Tongue (tissue), 2 donors: ENCODE results near the gene RNFT2. TPM values are rescaled to one million over a fixed set of nuclear protein-coding genes. Genes with fewer than 3 reads are reported as not detected.

Source experiments
- DNase-seq: peaks from one replicate; pipeline ENCODE4 v3.0.0-alpha.2; 2015
- total RNA-seq: library from RNA; depleted of rRNA; stranded (reverse); fragments of >200 nt; gene quantifications from one replicate; pipeline ENCODE4 v1.2.3, GENCODE V29; 2014

The RNFT2 gene
- total RNA-seq, 1 donor from 2014 or later = 1.0 TPM

DNA sequence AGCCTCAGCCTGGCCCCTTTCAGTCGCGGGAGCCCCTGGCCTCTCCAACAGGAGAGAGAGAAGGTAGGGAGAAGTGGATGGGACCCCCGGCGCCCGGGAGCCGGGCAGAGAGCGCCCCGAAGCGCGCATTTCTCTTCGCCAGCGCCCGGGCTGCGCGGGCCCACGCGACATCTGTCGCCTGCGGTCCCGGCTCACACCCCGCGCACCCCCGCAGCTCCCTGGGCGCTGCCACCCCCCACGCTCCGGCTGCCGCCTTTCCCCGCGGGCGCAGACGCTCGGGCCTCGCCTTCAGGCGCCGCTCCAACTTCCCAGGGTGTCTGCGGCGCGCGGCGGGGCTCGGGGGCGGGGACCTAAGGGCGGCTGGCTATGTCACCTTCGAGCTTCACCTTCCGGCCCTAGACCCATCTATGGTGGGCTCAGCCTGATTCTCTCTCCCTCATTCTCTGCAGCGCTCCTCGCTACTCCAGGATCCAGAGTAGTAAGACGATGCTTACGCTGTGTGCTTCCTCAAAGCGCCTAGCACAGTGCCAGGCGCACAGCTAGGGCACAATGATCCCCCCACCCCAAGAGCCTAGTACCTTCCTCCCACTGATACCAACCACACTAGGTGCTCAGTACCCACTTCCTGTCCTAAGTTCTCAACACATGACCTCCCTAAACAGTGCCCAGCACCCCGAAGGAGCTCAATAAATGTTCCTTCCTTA, 141.5 kb downstream of the RNFT2 start:
- no peak for DNase-seq

DNA sequence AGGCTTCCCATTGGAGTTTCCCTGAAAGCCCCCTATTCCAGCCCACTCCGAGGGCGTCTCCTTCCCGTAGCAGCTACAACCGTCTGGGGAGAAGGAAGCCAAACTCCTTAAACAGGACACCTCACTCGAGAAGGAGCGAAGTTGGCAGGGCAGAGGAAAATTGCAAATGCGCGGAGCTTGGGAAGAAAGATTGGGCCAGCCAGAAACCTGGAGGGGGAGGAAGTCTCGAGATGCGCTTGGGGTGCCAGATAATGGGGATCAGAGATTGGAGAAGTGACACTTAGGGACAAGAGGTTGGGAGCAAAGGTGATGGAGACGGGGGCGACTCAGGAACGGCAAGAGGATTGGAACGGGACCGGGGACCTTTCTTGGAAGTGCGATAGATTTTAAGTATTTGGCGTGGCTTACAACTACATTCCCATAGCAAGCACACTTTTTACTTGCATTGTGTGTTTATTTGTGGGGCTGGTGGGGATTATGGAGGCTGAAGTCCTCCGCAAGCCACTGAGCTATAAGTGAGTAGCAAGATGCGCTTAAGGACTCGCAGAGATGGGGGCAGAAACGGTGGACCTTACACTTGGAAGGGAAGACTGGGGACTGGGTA, 142.2 kb downstream of the RNFT2 start:
- DNase-seq = no peak

DNA sequence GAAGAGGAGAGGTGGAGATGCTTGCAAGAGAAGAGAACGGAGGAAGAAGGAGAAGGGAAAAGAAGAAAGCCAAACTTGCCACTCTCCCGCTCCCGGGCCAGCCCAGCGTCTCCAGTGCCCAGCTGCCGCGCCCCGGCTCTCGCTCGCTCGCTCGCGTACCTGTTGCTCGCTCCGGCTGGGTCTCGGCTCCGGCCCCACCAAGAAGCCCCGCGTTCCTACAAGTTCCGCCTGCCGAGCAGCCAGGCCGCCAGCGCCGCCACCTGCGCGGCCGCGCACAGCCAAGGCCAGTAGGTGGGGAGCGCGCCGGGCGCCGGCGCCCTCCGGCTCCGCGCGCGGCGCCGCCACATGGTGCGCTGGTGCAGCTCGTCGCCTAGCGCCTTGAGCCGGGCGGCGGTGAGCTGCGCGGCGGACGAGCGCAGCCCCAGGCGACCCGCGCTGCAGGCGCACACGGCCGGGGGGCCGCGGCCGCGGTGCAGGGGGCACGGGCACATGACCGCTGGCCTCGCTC, 142.8 kb downstream of the RNFT2 start:
- peak; percentile 54 for DNase-seq

DNA sequence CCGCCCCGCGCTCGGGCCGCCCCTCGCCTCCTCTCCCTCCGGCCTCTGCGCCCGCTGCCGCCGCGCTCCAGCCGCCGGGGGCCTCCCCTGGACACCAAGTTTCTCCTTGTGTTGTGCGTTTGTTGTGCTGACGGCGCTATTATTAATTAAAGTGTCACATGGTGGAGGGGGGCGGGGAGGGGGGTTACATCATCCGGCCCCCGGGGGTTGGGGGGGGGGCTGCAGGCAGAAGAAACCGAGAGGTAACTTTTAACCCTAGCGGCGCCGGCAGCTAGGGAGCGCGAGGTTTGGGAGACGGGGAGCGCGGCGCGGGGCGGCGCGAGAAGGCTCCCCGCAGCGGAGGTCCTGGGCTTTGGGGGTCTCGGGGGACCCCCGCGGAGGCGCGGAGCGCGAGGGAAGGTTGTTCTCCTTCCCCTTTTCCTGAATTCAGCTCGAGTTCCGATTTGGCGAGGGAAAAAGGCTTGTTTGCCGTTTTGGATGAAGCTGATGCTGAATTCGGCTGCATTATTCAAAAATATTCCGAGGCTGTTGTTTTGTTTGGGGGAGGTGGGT, 143.3 kb downstream of the RNFT2 start, which contains the start of gene HRK:
Gene HRK (minus strand): TSS at position 117 of the 552 bp plus-strand sequence. CDS start 134 bp downstream, outside the sequence.
- peak; percentile 49 for DNase-seq

DNA sequence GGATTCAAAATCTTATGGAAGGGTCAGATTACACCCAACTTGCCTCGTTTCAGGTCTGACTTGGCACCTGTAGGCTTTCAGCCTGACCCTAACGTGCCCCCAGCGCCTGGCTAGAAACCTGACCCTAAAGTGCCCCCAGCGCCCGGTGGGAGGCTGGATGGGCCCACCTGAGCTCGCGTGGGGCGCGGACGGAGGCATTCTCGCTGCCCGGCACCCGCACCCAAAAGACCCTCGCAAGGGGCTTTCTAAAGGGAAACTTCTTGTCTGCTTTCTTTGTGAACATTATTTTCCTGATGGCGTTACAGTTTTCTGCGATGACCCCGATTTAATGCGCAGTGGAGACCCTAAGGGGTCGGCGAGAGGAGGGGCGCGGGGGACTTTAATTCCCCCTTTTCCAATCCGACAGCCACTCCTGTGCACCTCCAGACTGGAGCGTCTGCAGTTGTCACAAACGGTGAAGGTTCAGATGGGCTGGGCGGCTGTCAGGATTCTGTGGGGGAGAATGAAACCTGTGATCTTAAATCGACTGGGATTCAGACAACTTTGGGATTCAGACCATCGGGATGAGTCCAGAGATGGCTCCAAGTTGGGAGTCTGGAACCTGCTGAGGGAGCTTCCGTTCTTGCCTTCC, 143.9 kb downstream of the RNFT2 start:
- no peak for DNase-seq

DNA sequence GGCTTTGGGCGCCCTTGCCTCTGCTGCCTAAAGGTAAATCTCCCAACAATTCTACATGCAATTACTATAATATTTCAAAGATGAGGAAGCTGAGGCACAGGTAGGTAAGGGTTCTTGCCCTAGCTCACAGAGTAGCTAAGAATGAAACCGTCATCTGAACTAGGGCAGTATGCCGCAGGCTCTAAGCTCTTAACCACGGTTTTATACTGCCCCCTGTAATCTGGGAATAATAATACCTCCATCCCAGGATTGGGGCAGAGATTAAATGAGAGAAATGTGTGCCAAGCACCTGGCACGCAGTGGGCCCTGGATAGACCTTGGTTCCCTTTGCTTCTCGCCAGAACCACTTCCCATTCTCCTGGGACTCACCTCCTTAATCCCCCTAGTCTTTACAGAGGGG, 144.6 kb downstream of the RNFT2 start:
- peak; percentile 49 for DNase-seq

DNA sequence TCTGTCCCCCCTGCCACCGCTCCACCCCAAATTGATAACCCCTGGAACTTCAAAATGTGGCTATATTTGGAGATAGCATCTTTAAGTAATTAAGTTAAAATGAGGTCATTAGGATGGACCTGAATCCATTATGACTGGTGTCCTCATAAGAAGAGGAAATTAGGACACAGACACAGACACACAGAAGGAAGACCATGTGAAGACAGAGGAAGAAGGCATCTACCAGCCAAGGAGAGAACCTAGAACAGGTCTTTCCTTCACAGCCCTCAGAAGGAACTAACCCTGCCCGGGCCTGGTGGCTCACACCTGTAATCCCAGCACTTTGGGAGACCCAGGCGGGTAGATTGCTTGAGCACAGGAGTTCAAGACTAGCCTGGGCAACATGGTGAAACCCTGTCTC, 146.8 kb downstream of the RNFT2 start:
- no peak for DNase-seq

DNA sequence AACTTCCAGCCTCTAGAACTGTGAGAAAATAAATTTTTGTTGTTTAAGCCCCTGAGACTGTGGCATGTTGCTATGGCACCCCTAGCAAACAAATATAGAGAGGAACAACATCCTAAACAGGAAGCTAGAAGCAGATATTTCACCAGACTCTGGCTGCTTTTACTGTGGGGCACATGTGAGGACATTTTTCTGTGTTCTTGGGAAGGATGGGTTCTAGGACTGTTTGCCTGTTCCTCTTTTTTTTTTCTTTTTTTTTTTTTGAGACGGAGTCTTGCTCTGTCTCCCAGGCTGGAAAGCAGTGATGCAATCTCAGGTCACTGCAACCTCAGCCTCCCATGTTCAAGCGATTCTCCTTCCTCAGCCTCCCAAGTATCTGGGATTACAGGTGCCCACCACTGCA, 147.4 kb downstream of the RNFT2 start:
- DNase-seq = no peak

DNA sequence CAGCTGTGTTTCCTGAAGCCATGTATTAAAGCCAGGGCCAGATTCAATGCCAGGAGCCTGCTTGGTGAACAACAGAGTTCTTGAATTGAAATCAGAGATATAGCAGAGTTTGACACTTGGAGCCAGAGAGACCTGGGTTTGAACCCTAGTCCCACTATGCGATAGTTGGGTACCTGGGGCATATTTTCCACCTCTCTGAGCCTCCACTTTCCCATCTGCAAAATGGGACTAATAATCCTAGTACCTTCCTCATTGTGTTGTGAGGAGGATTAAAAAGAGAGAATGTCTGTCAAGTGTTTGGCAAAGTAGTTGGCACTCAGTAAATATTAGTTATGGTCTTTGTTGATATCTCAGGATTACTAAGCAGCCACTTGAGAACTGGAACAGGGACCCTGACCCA, 149.1 kb downstream of the RNFT2 start:
- DNase-seq = peak; percentile 64

DNA sequence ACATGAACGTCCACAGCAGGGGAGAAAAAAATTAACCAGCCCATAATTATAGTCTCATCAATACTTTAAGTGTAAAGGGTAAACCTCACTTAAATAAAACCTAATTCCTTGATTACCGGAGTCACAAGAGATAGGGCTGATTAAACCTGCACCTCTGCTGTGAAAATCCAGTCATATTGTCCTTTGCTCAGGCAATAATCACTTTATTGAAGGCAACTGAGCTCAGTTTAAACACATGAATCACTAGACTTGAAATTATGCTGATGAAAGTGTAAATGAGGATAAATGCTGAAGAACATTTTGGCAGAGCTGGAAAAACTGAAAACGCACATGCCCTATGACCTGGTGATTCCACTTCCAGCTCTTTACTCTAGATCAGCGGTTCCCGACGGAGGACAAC, 149.8 kb downstream of the RNFT2 start:
- no peak for DNase-seq

DNA sequence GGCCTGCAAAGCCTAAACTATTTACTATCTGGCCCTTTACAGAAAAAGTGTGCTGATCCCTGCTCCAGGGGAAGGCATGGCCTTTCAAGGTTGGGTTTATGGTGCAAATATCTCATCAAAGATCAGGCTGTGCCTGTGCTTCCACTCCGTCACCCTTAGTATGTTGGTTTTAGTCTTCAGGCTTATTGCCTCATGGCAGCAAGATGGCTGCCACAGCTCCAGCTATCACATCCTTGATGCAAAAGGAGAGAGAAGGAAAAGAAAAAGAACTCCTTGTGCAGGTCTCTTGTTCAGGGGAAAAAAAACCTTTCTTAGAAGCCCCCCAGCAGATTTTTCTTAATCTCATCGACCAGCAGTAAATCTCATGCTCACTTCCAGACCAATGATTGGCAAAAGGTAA, 152.2 kb downstream of the RNFT2 start:
- DNase-seq = no peak

DNA sequence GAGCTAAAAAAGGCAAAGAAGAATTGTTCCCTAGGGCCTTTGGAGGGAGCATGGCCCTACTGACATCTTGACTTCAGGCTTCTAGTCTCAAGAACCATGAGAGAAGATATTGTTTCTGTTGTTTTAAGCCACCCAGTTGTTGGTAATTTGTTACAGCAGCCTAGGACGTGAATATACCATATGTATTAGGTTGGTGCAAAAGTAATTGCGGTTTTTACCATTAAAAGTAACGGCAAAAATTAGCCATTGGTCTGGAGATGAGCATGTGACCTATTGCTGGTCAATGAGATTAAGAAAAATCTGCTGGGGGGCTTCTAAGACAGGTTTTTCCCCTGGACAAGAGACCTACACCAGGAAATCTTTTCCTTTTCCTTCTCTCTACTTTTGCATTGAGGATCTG, 152.9 kb downstream of the RNFT2 start:
- DNase-seq = no peak

DNA sequence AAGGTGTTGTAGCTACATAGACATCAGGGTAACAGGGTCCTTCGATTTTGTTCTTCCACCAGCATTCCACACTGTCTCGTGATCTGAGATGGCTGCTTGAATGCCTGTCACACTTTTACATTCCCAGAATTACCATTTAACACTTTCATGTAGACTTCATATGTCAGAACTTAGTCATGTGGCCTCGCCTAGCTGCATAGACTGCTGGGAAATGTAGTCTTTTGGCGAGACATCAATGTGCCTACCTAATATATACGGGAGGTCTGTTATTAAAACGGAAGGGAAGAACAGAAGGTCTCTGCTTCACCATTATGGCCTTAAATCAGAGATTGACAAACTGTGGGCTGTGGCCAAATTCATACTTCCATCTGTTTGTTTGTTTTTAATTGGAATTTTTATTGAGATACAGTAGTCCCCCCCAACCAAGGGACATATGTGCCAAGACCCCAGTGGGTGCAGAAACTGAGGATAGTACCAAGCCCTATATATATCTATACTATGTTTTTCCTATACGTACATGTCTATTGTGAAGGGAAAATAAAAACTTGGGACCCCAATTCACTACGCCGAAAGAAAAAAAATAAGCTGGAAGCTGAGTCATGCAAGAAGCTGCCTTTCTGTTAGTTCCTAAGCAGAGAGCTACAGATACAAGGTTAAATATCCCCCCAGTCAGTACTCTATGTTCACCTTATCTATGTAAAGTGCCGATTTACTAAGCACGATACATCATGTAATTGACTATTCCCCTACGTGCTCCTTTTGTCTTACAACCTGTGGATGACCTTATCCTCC, 154.4 kb downstream of the RNFT2 start:
- DNase-seq = no peak

DNA sequence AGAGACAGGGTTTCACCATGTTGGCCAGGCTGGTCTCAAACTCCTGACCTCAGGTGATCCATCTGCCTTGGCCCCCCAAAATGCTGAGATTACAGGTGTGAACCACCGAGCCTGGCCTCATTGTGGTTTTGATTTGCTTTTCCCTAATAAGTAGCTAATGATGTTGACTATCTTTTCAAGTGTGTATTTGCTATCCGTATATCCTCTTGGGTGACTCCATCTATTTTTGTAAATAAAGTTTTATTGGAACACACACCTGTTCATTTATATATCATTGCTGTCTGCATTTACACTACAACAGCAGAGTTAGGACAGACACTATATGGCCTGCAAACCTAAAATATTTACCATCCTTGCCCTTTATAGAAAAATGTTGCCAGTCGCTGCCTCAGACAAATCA, 156.8 kb downstream of the RNFT2 start:
- DNase-seq = no peak

DNA sequence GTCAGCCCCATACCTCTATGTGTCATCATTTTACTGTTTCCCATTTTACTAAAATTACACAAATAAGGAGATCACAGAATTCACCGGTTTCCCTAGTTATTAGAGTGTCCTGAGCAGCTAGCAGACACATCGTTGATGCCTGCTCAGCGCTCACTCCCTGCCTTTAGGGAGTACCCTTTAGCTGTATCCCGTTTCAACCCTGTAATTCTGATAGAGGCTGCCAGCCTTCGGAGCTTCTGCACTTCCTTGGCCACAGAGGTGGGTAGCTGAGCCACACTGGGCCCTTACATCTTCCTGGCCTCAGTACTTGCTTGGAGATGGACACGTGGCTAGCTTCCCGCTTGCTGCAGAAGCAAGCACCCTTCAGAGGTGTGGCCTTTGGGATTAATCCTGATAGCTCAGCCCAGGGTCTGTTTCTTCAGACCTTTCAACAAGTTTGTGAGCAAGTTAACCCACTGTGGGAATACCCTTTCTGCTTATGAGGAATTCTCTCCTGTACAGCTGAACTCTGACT, 158.4 kb downstream of the RNFT2 start:
- DNase-seq = no peak

DNA sequence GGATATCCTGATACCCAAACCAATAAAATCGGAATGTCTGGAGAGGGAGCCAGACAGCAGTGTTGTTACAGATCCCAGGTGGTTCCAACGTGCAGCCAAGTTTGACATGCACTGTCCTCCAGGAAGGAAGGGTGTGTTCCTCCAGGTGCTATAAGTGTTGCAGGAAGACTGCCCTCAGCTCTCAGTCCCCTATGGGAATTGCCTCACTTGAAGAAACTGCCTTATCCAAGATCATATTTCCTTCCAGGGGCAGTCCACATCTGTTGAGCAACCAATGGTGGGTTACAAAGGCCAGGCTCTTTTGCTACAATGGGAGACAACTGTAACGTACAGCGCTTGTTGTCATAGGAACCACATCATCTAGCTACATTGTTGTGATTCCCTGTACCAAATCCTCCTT, 159.4 kb downstream of the RNFT2 start:
- DNase-seq = no peak

DNA sequence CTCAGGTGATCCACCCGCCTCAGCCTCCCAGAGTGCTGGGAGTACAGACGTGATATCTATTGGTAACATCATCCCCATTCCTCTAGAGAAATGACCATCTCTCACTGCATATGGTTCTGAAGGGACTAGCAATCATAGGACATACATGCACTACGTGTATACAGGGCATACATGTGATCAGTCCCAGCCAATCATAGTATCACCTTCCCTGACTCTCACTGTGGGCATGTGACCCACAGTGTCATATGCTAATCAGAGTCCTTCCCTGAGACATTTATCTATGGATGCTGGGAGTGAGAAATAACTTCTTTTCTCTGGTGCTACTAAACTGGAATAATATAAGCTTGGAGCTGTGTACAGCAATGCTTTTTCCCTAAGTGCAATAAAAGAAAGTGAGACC, 160.6 kb downstream of the RNFT2 start:
- no peak for DNase-seq

DNA sequence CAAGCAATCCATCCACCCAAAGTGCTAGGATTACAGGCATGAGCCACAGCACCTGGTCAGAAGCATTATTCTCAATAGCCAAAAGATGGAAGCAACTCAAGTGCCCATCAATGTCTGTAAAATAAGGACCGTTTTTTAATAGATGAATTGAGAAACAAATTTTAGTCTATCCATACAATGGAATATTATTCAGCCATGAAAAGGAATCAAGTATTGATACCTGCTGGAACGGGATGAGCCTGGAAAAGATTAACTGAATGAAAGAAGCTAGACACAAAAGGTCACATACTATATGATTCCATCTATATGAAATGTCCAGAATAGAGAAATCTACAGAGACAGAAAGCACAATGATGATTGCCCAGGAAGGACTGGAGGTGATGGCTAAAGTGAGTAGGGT, 163.5 kb downstream of the RNFT2 start:
- no peak for DNase-seq
